Measurements from ENCODE around the gene ARIH2. TPM values are rescaled to one million over a fixed set of nuclear protein-coding genes. Genes with fewer than 3 reads are reported as not detected.
A peak's percentile ranks its signal among the peaks of the same experiment; 100 is the strongest.

ARIH2 gene
- total and polyA plus RNA-seq, 2 of the 4 experiments (the other 2 are of a cell fraction): 62.3 to 93.7 TPM

- peak; percentile 27 for DNase-seq
- no peak overlapping the region for H4K91ac ChIP-seq (ENCODE audit: insufficient read depth, low read depth, low read length)
Observed at GRCh38 chr3:48984663-48985062, 66.0 kb downstream of the ARIH2 start.

More at GRCh38 chr3:48984663-48985062, 66.0 kb downstream of the ARIH2 start:
- Histone ChIP-seq H3K56ac (ENCODE audit: extremely low read depth, insufficient read depth, low read length) (no peak overlapping the region), H2BK5ac (ENCODE audit: low read depth, low read length, poor library complexity, severe bottlenecking) (no peak overlapping the region), H3K4ac (ENCODE audit: low read depth, low read length) (no peak overlapping the region), H2AK5ac (ENCODE audit: low read depth, low read length) (no peak overlapping the region), H2BK20ac (ENCODE audit: low read depth, low read length) (no peak overlapping the region), H3K27me3 (ENCODE audit: control insufficient read depth, insufficient read depth, low read length) (no peaks in the 10 kb centered on the region), H4K5ac (ENCODE audit: low read depth, low read length) (no peak overlapping the region), H4K20me1 (ENCODE audit: insufficient read depth, low read length) (no peaks in the 10 kb centered on the region), H2AK9ac (replicated peaks; ENCODE audit: low read depth, low read length, poor library complexity) (no peak overlapping the region), H2BK120ac (ENCODE audit: low read depth, low read length) (no peak overlapping the region), H4K8ac (ENCODE audit: low read depth in 2 of 2, low read length in 2 of 2) (no peak overlapping the region), H3K9me1 (ENCODE audit: insufficient read depth, low read length) (no peaks in the 10 kb centered on the region), H3K9ac (ENCODE audit: low read depth, low read length) (no peak overlapping the region), H3K9me3 (ENCODE audit: control insufficient read depth, insufficient read depth, low read length) (no peaks in the 10 kb centered on the region), H2BK15ac (ENCODE audit: low read depth, low read length) (no peak overlapping the region), H3K4me1 (ENCODE audit: control insufficient read depth, insufficient read depth, low read length) (peaks cover 4% of the 10 kb centered on the region), H3K14ac (replicated peaks; ENCODE audit: low read depth, low read length) (no peak overlapping the region), H3K27ac (ENCODE audit: insufficient read depth, low read length) (no peak overlapping the region), H3K4me3 (ENCODE audit: insufficient read depth, low read depth, low read length) (no peak overlapping the region), H3K36me3 (ENCODE audit: control insufficient read depth, insufficient read depth, low read length) (peaks cover 43% of the 10 kb centered on the region), H3K23ac (ENCODE audit: low read depth, low read length) (no peak overlapping the region), H3K18ac (ENCODE audit: low read depth, low read length) (no peak overlapping the region), H3K79me1 (ENCODE audit: low read depth in 1 of 2, low read length in 2 of 2) (peaks cover 24 to 26% of the 10 kb centered on the region in 2 experiments), H2AFZ (replicated peaks; ENCODE audit: low read length, poor library complexity) (no peak overlapping the region), H3K4me2 (ENCODE audit: low read depth, low read length) (no peak overlapping the region)
- no TSS peak for BruUV-seq (replicated peaks)
- in situ Hi-C loops (cut with MboI; ENCODE audit: low sequenced_read_pairs): no loop called here
- TF ChIP-seq MAFK (IDR thresholded peaks at IDR 0.05; ENCODE audit: low read depth, low read length) (peak; percentile 29; the same call in 1 of the 2 replicates), BHLHE40 (IDR thresholded peaks at IDR 0.05; ENCODE audit: low read depth, low read length) (no peak)
- ATAC-seq (ENCODE audit: low read depth): no peak
- ChIA-PET CTCF (interaction anchor here (1.0 kb wide), 1 partner anchor 10 kb away, joined by 4 read pairs; no protein-coding TSS in a partner anchor), POLR2A (ENCODE audit: unreplicated experiment) (no interaction called here)
- dilution Hi-C loops (cut with HindIII; ENCODE audit: low sequenced_read_pairs, unreplicated experiment): no loop called here
- intact Hi-C loops (cut with micrococcal nuclease): no loop called here

Measured in IMR-90 (cell line).